ENCODE results near the gene CTTNBP2NL.
A peak's percentile ranks its signal among the peaks of the same experiment; 100 is the strongest.

Gene CTTNBP2NL, protein sequence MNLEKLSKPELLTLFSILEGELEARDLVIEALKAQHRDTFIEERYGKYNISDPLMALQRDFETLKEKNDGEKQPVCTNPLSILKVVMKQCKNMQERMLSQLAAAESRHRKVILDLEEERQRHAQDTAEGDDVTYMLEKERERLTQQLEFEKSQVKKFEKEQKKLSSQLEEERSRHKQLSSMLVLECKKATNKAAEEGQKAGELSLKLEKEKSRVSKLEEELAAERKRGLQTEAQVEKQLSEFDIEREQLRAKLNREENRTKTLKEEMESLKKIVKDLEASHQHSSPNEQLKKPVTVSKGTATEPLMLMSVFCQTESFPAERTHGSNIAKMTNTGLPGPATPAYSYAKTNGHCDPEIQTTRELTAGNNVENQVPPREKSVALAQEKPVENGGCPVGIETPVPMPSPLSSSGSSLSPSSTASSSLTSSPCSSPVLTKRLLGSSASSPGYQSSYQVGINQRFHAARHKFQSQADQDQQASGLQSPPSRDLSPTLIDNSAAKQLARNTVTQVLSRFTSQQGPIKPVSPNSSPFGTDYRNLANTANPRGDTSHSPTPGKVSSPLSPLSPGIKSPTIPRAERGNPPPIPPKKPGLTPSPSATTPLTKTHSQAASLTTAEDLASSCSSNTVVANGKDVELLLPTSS

DNA sequence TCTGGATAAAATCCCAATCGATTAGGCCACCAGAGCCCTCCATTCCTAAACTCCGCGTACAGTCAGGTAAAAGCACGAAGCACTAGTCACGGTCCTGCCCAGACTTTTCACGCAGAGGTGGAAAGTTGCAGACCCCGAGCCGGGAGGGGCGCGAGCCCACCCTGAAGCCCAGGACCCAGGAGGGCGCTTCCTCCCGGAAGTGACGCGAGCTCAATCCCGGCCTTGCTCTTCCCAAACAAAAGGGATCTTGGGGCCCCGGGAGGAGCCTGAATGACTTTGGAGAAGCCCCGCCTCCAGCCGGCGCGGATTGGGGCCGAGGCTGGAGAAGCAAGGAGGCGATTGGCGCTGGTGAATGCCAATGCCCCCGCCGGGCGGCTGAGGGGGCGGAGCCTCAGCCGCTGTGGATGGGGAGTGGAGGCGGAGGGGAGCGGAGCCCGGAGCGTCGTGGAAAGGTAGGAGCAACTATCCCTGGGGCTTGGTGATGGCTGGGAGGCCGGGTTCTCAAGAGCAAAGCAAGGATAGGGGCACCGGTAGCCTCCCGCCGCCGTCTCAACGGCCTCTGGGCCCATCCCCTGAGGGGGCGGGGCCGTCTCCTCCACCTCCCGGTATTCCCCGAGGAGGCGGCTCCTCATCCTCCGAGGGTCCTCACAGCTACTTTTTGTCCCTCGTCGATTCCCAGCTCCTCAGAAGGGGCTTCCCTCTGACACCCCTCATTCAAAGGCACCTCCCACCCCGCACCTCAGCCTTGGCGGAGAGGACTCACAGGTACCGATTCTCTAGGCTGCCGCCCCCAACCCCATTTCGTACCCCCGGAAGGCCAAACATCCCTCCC is at the start of gene CTTNBP2NL:
Gene CTTNBP2NL (plus strand): TSS at position 394 of the 832 bp plus-strand sequence. CDS start 19,952 bp downstream, outside the sequence.
- in situ Hi-C loops (cut with MboI; ENCODE audit: low pct_unique_long_range_greater_than_20kb, low sequenced_read_pairs): loop anchor here (25.0 kb wide), 1 partner anchor 216 kb away; the partner anchor contains the start of genes CAPZA1 and ST7L

DNA sequence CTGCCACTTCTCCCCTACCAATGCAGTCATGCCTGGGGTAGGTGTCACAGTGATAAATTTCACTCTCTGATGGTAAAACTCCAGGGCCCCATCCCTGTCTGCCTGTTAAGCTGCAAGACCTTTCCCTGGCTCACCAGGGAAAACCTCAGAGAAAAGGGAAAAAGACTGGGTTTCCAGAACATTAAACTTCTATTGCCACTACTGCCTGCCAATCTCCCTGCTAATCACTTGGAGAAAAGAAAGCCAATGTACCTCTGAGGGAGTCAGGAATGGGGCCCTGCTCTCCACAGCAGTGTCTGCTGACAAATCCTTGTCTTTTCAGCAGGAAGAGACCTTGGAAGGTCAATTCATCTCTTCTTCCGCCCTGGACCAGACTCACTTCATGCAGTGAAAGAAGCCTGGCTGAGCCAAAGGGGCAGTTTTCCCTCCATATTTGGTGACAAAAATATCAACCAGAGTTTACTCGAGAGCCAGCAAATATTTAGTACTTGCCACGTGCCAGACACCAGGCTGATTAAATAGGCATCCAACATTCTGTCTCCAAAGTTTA is 49.1 kb upstream of the CTTNBP2NL start:
- in situ Hi-C loops (cut with MboI; ENCODE audit: low pct_unique_long_range_greater_than_20kb, low sequenced_read_pairs): no loop called here
- no peak for DNase-seq

More for the DNA sequence above, at the start of gene CTTNBP2NL:
- DNase-seq: peak; percentile 86

DNA sequence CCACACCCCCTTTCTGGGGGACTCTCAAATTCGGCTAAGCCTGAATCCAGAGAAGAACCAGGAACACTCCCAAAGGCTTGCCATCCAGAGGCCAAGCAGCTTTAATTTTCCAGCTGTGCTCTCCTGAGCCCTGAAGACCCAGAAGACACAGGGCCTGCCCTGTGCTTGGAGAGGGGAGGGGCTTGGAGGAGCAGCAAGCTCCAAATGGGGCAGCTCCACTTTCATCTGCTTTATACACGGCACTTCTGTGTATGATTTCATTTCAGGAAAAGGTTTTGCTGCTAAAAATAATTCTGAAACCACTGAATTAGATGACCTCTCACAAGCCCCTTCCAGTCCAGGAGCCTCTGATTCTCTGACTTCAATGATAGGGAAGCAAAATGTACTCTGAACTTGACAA is 39.2 kb upstream of the CTTNBP2NL start:
- in situ Hi-C loops (cut with MboI; ENCODE audit: low pct_unique_long_range_greater_than_20kb, low sequenced_read_pairs): no loop called here
- no peak for DNase-seq

DNA sequence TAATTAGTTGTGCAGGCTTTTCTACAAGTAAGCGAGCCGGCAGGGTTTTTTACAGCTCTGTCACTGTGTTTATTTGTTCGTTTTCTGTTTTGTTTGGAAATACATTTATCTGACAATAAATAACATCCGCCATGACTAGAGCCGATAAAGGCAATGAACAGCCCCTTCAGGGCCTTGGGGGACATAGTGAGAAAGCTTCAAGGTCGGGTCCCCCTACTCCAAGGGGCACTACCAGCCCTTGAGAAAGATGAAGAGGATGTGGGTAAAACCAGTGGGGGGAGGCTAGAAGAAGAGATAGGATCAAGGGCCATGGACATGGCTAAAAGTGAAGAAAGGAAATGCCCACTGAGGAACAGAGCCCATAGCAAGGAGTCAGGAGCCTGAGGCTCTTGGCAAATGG is 38.5 kb upstream of the CTTNBP2NL start:
- in situ Hi-C loops (cut with MboI; ENCODE audit: low pct_unique_long_range_greater_than_20kb, low sequenced_read_pairs): no loop called here
- DNase-seq: no peak

DNA sequence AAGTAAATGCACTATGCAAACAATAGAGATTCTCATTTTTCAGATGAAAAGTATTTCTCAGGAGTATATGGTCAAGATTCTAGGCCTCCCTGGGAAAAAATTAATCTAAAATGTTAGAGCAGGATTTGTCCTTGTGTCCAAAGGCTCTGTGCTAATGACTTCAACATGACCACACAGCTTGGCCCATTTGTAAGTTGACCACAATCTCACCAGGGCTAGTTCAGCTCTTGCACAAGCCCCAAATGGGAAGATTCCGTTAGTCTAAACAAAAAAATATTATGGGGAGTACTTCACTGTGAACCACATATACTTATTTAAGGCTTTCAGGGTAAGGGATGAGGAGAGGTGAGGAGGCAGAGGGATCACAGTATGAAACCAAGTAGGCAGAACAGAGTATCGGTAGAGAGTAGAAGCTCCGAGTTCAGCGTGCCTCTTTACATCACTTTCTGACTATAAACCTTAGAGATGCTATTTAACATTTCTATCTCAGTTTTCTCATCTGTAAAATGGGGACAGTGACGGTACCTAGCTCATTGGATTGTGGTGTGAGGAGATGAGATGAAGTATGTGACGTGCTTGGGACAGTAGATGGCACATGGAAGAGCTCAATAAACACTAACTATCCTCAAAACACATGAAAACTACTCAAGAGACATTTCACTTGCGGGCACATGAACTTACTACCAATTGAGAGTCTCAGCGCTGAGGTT is 37.8 kb upstream of the CTTNBP2NL start:
- DNase-seq: no peak
- in situ Hi-C loops (cut with MboI; ENCODE audit: low pct_unique_long_range_greater_than_20kb, low sequenced_read_pairs): no loop called here

DNA sequence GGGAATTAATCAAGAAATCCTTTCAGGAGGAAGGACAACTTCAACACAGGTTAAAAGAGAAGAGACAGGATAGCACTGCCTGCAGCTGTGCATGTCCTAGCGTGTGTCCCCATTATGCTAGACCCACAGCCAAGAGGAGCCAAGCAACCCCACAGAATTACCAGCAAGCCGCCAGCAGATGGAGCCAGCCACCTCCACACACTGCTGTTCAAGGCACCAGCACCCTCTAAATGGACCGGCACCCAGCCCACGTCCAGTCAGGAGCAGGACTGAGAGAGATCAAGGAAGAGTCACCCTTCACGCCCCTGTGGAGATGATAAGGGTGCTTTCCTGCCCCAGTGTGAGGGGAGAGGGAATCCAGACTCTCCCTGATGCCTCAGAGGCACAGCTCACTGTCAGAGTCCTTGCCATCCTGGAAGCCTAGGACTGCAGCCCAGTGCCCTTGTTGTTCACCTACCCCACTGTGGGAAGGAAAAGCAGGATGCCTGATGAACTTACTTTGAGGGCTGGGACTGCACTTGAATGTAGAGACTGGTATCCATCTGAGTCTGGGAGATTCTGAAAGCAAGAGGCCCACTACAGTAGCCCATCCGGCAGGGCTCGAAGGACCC is 37.1 kb upstream of the CTTNBP2NL start:
- in situ Hi-C loops (cut with MboI; ENCODE audit: low pct_unique_long_range_greater_than_20kb, low sequenced_read_pairs): no loop called here
- DNase-seq: peak; percentile 64

DNA sequence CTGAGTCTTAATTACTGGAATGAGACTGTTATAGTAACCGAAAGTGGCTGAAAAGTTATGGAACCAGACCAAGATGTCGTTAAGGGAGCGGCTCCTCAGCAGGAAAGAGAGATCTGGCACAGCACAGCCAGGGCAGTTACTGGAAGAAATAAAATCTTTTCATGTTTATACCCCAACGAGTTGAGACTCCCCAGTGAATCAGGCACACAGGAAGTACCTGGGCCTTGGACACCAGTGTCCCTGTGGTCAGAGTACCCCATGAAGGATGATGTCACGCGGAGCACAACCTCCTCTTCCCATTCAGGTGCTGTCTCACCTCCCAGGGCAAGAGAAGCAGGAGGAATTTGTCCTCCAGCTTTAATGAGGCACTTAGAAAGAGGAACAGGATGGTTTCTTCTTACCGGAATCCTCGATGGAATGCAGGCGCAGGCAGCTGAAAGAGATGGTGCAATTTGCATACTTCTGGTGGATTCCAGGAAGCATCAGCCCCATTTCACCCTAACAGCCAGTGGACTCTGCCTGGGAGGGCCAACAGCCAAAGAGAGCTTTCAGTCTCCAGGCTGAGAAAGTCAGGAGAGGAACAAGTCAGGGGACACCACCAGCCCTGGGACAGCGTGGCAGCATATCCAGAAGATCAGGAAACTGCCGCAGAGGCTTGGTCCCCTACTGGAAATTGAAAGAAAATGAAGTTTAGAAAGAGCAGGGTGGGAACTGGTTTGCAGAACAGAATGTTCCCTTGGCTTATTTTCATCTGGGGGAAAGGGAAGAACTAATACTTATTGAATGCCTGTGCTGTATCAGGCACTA is 35.9 kb upstream of the CTTNBP2NL start:
- in situ Hi-C loops (cut with MboI; ENCODE audit: low pct_unique_long_range_greater_than_20kb, low sequenced_read_pairs): no loop called here
- DNase-seq: peak; percentile 33

DNA sequence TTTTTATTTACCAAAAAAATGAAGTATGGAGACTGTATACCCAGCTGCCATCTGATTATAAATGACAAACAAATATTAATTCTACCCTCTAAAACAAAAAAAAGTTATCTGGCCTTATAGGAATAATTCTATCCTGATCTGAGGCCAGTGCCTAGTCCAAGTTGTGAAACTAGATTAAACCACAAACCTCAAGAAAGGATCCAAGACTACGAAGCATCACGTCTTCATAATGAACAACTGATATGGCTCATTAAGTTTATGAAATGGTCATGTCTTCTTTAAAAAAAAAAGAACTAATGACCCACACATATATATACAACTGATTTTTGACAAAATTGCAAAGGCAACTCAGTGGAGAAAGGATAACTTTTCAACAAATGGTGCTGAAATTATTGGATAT is 32.4 kb upstream of the CTTNBP2NL start:
- in situ Hi-C loops (cut with MboI; ENCODE audit: low pct_unique_long_range_greater_than_20kb, low sequenced_read_pairs): no loop called here
- DNase-seq: no peak

DNA sequence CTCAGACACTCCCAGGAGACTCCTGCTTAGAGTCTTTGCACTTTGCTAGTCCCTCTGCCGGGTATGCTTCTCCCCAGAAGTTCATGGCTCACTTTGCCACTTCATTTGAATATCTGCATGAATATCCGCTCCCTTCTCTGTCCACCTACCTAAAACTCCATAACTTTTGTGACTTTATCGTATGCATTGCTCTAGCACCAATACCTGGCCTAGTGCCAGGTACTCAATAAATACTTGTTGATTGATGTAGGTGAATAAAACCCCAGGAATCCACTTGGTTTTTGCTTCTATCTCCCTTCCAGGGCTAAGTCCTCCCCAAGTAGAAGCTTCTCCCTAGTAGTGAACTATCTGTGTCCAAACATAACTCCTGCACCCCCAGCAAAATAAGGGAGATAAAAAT is 27.8 kb upstream of the CTTNBP2NL start:
- in situ Hi-C loops (cut with MboI; ENCODE audit: low pct_unique_long_range_greater_than_20kb, low sequenced_read_pairs): no loop called here
- DNase-seq: no peak

DNA sequence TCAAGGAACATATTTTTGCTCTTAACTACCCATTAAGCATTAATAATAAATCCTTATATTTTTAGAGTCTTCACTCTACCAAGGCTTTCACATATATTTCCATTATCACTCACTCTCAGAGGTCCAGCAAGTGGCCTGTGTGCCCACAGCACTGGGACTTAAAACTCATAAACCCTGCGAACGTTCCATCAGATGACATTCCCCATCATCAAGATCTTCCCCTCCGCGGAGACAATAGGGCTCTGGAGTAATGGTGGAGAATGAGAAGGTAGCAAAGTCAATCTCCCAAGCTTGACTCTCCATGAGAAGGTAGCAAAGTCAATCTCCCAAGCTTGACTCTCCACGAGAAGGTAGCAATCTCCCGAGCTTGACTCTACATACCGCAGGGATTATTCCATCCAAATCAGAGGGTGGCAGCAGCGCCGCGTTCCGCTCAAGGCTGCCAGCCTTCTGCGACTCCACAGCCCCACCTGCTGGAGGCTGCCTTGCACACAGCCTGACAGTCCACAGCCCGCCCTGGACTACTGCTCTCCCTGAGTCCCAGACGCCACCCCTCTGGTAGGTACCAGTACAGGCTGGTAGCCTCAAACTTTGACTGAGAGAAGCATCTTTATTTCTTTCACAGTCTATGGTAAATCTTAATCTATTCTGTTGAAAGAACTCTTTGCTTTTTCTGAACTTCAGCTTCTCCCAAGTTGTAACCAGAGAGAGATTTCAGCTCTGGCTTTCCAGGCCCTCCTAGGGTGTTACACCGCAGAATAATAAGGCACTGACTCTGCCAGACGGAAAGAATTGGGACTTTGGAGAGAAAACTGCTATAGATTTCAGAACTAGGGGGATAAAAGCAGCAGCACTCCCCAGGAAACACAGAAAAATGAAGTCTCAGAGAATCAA is 26.4 kb upstream of the CTTNBP2NL start:
- in situ Hi-C loops (cut with MboI; ENCODE audit: low pct_unique_long_range_greater_than_20kb, low sequenced_read_pairs): no loop called here
- DNase-seq: peak; percentile 90

DNA sequence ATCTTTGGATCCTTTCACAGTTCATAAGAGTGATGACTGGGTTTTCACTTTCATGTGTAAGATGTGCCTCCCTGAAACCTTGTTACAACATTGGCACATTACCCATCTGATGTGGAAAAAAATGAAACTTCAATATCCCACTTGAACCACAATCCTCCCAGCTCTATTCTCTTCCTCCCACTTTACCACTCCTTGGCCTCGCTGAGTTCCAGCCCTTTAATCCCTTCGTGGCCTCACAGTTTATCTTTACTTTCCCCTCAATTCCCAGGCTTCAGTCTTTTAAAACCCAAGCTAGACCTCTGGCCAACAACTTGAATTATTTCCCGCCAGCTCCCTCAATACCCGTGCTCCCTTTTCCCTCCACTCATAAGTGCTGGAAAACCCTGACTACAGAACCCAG is 25.0 kb upstream of the CTTNBP2NL start:
- no peak for DNase-seq
- in situ Hi-C loops (cut with MboI; ENCODE audit: low pct_unique_long_range_greater_than_20kb, low sequenced_read_pairs): no loop called here

DNA sequence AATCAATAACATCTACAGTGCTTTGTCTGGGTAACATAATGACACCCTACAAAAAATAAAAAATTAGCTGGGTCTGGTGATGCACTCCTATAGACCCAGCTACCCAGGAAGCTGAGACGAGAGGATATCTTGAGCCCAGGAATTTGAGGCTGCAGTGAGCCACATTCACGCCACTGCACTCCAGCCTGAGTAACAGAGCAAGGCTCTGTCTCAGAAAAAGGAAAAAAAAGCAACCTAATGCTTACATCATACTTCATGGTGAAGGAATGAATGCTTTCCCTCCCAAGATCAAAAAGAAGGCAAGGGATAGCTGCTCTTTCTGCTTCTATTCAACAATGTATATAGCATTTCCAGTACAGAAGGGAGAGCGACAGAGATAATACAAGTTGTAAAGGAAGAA is 24.2 kb upstream of the CTTNBP2NL start:
- in situ Hi-C loops (cut with MboI; ENCODE audit: low pct_unique_long_range_greater_than_20kb, low sequenced_read_pairs): no loop called here
- DNase-seq: no peak

DNA sequence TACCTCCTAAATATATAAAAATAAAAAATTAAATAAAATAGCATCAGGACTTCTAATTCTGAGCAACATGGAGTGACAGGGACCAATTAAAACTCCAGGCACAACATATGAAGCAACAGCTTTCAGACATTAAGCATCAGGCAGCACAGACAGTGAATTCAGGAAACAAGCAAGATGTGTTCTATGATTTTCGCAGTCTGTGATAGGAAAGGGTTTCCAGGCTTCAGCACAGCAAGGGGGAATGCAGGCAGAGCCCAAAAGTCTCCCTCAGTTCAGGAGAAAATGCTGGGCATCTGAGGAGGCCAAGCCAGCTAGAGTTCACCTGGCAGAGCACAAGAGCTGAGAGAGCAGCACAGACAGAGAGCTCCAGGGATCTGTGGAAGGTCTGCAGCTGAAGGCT is 22.2 kb upstream of the CTTNBP2NL start:
- in situ Hi-C loops (cut with MboI; ENCODE audit: low pct_unique_long_range_greater_than_20kb, low sequenced_read_pairs): no loop called here
- DNase-seq: no peak

DNA sequence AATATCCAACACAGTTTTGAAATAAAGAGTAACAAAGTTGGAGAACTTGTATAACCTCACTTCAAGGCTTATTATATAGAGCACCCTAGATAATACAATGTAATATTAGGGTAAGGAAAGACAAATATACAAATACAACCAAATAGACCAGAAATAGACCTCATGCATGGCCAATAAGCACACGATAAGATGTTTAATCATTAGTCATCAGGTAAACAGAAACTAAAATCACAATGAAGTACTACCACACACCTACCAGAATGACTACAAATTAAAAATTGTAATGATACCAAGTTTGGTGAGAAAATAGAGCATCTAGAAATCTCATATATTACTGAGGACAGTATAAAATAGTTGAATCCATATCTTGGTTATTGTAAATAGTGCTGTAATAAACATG is 20.3 kb upstream of the CTTNBP2NL start:
- in situ Hi-C loops (cut with MboI; ENCODE audit: low pct_unique_long_range_greater_than_20kb, low sequenced_read_pairs): loop anchor here (25.0 kb wide), 1 partner anchor 237 kb away; the partner anchor contains the start of genes CAPZA1 and ST7L

DNA sequence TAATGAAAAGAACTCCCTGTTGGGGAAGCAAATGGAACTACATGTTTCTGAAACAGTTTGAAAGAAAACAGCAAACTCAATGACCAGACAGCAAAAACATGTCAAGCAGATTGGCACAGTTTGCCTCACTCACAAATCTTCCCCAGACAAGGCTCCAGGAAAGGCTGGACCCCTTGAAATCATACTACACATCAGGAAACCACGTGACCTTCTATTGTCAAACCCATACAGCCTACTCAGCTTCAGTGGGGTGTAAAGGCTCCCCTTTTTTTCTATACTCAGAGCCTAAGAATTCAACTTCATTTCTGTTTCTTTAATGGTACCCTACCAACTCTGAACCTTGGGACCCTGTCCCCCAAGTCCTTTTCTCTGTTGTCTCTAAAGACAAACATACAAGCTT is 15.7 kb upstream of the CTTNBP2NL start:
- in situ Hi-C loops (cut with MboI; ENCODE audit: low pct_unique_long_range_greater_than_20kb, low sequenced_read_pairs): loop anchor here (25.0 kb wide), 1 partner anchor 232 kb away; the partner anchor contains the start of genes CAPZA1 and ST7L
- DNase-seq: no peak

More for the DNA sequence above, 20.3 kb upstream of the CTTNBP2NL start:
- no peak for DNase-seq

DNA sequence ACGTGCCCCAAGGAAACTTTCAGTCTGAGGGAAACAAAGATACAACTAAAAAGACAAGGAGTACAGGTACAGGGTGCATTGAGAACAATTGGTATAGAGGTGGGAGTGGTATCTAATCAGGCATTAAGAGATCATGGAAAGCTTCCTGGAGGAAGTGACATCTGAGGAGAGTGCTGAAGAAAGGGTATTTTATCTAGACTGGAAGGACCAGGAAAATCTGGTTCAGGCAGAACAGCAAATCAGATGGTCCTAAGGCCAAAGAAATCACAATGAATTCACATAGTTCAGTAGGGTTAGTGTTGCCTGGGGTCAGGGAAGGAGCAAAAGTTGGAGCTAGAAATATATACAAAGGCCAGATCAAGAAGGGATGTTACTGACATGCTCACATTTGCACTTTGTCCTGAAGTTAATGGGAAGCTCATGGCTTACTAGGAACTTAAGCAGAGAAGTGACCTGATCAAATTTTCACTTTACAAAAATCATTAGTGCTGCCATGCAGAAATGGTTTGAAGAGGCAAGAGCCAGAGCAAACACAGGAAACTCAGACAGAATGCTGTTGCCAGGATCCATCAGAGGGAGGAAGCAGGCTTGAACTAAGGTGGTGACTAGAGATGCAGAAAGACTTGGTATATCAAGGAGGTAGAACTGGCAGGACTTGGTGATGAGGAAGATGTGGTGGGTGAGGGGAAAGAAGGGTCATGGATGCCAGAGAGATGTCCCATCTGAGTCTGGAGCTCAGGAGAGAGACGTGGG is 14.5 kb upstream of the CTTNBP2NL start:
- in situ Hi-C loops (cut with MboI; ENCODE audit: low pct_unique_long_range_greater_than_20kb, low sequenced_read_pairs): loop anchor here (25.0 kb wide), 1 partner anchor 231 kb away; the partner anchor contains the start of genes CAPZA1 and ST7L

More for the DNA sequence above, 14.5 kb upstream of the CTTNBP2NL start:
- DNase-seq: no peak

All from KBM-7 (cell line).